GM12878 (cell line): Measurements from ENCODE around the gene ZNF423. TPM values are rescaled to one million over a fixed set of nuclear protein-coding genes. Genes with fewer than 3 reads are reported as not detected.

Source experiments
- ATAC-seq: fragments of 200-7000 bp; cut with Tn5 transposase; 3 replicates; pipeline ENCODE4 v1.9.1; 2020; ENCODE audit warnings: mild to moderate bottlenecking, moderate library complexity
- BruUV-seq: library from RNA; stranded (reverse); fragments of 400-500 nt; replicated peaks from 2 replicates; lab custom pipeline; 2021; lab: Mats Ljungman, UMichigan
- CTCF ChIA-PET: fragments of 300-600 bp; sonication (Branson Sonifier 250); formaldehyde crosslinking; extraction: SDS; loops from one replicate; lab custom pipeline; 2021; ENCODE audit warnings: inconsistent platforms; lab: Yijun Ruan, JAX
- POLR2A ChIA-PET: fragments of 350-600 bp; formaldehyde crosslinking; extraction: SDS; loops from one replicate; lab custom pipeline; 2021; ENCODE audit warnings: inconsistent platforms; lab: Charles Lee
- RAD21 ChIA-PET: fragments of 300-600 bp; sonication (Branson Sonifier 250); formaldehyde crosslinking; loops from one replicate; lab custom pipeline; 2023; ENCODE audit warnings: antibody characterized with exemption; ENCODE audit not compliant: unreplicated experiment; lab: Charles Lee
- SMC1A ChIA-PET: fragments of 300-600 bp; sonication (Branson Sonifier 250); formaldehyde crosslinking; loops from one replicate; lab custom pipeline; 2023; ENCODE audit not compliant: unreplicated experiment, uncharacterized antibody; lab: Charles Lee
- DNase-seq: peaks from one replicate; pipeline ENCODE4 v3.0.0-alpha.2; 2011; ENCODE audit warnings: low read depth, low spot score
- FAIRE-seq: peaks from 3 replicates; lab custom pipeline; 2011; peaks lifted over from hg19 to GRCh38; lab: Jason Lieb, UNC
- H2AFZ ChIP-seq: 2 replicates; pipeline ENCODE4 v1.6.0; 2011; ENCODE audit warnings: low read depth, low read length, control low read depth; ENCODE audit not compliant: control insufficient read depth
- H3K27ac ChIP-seq: 2 replicates; pipeline ENCODE4 v1.5.1; 2011; ENCODE audit warnings: control low read depth; ENCODE audit not compliant: control insufficient read depth, insufficient read depth
- H3K27me3 ChIP-seq, 2 experiments: replicated peaks in 1 of 2; 2 replicates each; pipeline versions ENCODE4 v1.6.0 to v1.6.1; 2011; ENCODE audit warnings: low read length in 1 of 2; ENCODE audit not compliant: control insufficient read depth in 2 of 2, insufficient read depth in 2 of 2
- H3K36me3 ChIP-seq, 2 experiments: 2 replicates each; pipeline ENCODE4 v1.5.1; 2011; ENCODE audit warnings: low read length in 1 of 2; ENCODE audit not compliant: control insufficient read depth in 2 of 2, insufficient read depth in 2 of 2
- H3K4me1 ChIP-seq: 2 replicates; pipeline ENCODE4 v1.6.1; 2011; ENCODE audit warnings: mild to moderate bottlenecking, low read length, moderate library complexity, mixed read lengths; ENCODE audit not compliant: control insufficient read depth, insufficient read depth
- H3K4me2 ChIP-seq: 2 replicates; pipeline ENCODE4 v1.6.0; 2011; ENCODE audit warnings: control low read depth; ENCODE audit not compliant: control insufficient read depth, insufficient read depth
- H3K4me3 ChIP-seq: fragments of 200-600 bp; sonication (generic); 2 replicates; pipeline ENCODE4 v1.5.1; 2016
- H3K79me2 ChIP-seq: 2 replicates; pipeline ENCODE4 v1.6.0; 2011; ENCODE audit warnings: low read length; ENCODE audit not compliant: control insufficient read depth, insufficient read depth
- H3K9ac ChIP-seq: 2 replicates; pipeline ENCODE4 v1.8.0; 2011; ENCODE audit warnings: low read length, control low read depth, mixed read lengths; ENCODE audit not compliant: control insufficient read depth, insufficient read depth
- H3K9me3 ChIP-seq: replicated peaks from 3 replicates; pipeline ENCODE4 v1.5.1; 2011; ENCODE audit warnings: mild to moderate bottlenecking, low read length; ENCODE audit not compliant: control insufficient read depth, insufficient read depth
- H4K20me1 ChIP-seq: 2 replicates; pipeline ENCODE4 v1.6.0; 2011; ENCODE audit not compliant: control insufficient read depth, insufficient read depth
- BCLAF1 ChIP-seq: fragments of 450-650 bp; IDR thresholded peaks from 2 replicates; pipeline ENCODE4 v1.6.1; 2017; ENCODE audit warnings: antibody characterized with exemption, mild to moderate bottlenecking, moderate library complexity
- CUX1 ChIP-seq: IDR thresholded peaks from 2 replicates; pipeline ENCODE4 v1.6.1; 2012; ENCODE audit warnings: improper control_type of control experiment, low read depth, low read length; ENCODE audit not compliant: insufficient replicate concordance
- KAT2A ChIP-seq: conservative IDR thresholded peaks from 2 replicates; pipeline ENCODE4 v1.6.1; 2011; ENCODE audit warnings: low read depth, low read length; ENCODE audit not compliant: control insufficient read depth
- MTA2 ChIP-seq: fragments of 450-650 bp; IDR thresholded peaks from 2 replicates; pipeline ENCODE4 v1.6.1; 2016; ENCODE audit warnings: low read depth, mild to moderate bottlenecking, moderate library complexity
- NKRF ChIP-seq: fragments of 450-650 bp; conservative IDR thresholded peaks from 2 replicates; pipeline ENCODE4 v1.6.1; 2017; ENCODE audit warnings: mild to moderate bottlenecking, moderate library complexity
- SIN3A ChIP-seq: IDR thresholded peaks from 2 replicates; pipeline ENCODE4 v1.6.1; 2012; ENCODE audit warnings: low read depth, low read length, improper control_type of control experiment
- TARDBP ChIP-seq: IDR thresholded peaks from 2 replicates; pipeline ENCODE4 v1.6.1; 2016; ENCODE audit warnings: borderline replicate concordance
- ZBED1 ChIP-seq: IDR thresholded peaks from 2 replicates; pipeline ENCODE4 v1.6.1; 2016; ENCODE audit warnings: borderline replicate concordance
- WGBS: methylation state at CpG from one replicate; pipeline ENCODE4 v1.1.6; 2016; ENCODE audit warnings: low lambda C conversion rate; ENCODE audit not compliant: insufficient replicate concordance, insufficient coverage; ENCODE audit errors: missing lambda C conversion rate; 5-methylcytosine and 5-hydroxymethylcytosine counted together
- in situ Hi-C: fragments of 300-500 bp; cut with MboI; formaldehyde crosslinking; loops from 9 replicates; pipeline ENCODE4 v1.14.3; 2018; ENCODE audit warnings: mixed read lengths
- intact Hi-C: fragments of 100-400 bp; cut with micrococcal nuclease; formaldehyde crosslinking; loops from one replicate; pipeline ENCODE4 v1.14.2; 2022; ENCODE audit not compliant: unreplicated experiment
- polyA plus RNA-seq, 11 experiments: library from polyadenylated mRNA; depleted of rRNA in 4 of 11; unstranded in 6 of 11; stranded (reverse) in 5 of 11; fragments of >200 nt; fragmentation: Nextera tagmentation in 4 of 11; fragmentation: Illumina TruSeq in 1 of 11; extraction: Ambion mirVana in 4 of 11; extraction: Trizol in 1 of 11; gene quantifications; 1 replicate in 1 of 11; 2 replicates in 10 of 11; pipeline versions ENCODE4 v1.2.1 to v1.2.3, GENCODE V29; 2011 to 2016; ENCODE audit warnings: inconsistent platforms in 2 of 11, missing spikeins in 2 of 11, low read depth in 1 of 11
- total RNA-seq, 4 experiments: library from RNA; depleted of rRNA in 3 of 4; stranded (reverse); fragments of >200 nt in 3 of 4; fragmentation: Illumina TruSeq in 1 of 4; extraction: Trizol in 1 of 4; gene quantifications; 2 replicates each; pipeline versions ENCODE4 v1.2.1 to v1.2.3, GENCODE V29; 2013 to 2021

Gene ZNF423
- total and polyA plus RNA-seq, 10 of the 15 experiments (the other 5 are each of a cell fraction or from before 2014, with no cell fraction given) = 0.03 to 0.64 (median 0.10) TPM

GRCh38 chr16:49580751-49581303 lies 275.1 kb downstream of the ZNF423 start:
- Histone ChIP-seq H3K36me3 (no peaks in the 10 kb centered on the region), H3K4me3 (no peak overlapping the region)
- WGBS = 38% methylated on average over 16 of the region's 16 CpGs
- no TSS peak for BruUV-seq
- TF ChIP-seq SIN3A (no peak), CUX1 (no peak), TARDBP (no peak), MTA2 (no peak), BCLAF1 (no peak), NKRF (no peak), KAT2A (no peak), ZBED1 (no peak)
- TF ChIP-seq, all 136 proteins: peak for 0
- Histone ChIP-seq H3K9ac (no peak overlapping the region), H4K20me1 (no peaks in the 10 kb centered on the region), H3K4me1 (no peaks in the 10 kb centered on the region), H3K4me2 (no peak overlapping the region), H3K79me2 (no peaks in the 10 kb centered on the region), H3K27ac (no peak overlapping the region), H3K27me3 (no peaks in the 10 kb centered on the region), H3K9me3 (no peaks in the 10 kb centered on the region), H2AFZ (no peak overlapping the region)
- DNase-seq = no peak
- in situ Hi-C loops (loop anchor here (5.0 kb wide), 1 partner anchor 89 kb away; no protein-coding TSS in a partner anchor), intact Hi-C loops (no loop called here)
- POLR2A ChIA-PET = no interaction called here
- RAD21 ChIA-PET = no interaction called here
- no peak for ATAC-seq
- no peak for FAIRE-seq
- SMC1A ChIA-PET = no interaction called here
- CTCF ChIA-PET = no interaction called here
